K562 (cell line): ENCODE results near the gene PITPNM1. TPM values are rescaled to one million over a fixed set of nuclear protein-coding genes. Genes with fewer than 3 reads are reported as not detected.

Source experiments
- ATAC-seq: fragments of 200-7000 bp; cut with Tn5 transposase; 3 replicates; pipeline ENCODE4 v1.9.1; 2020; ENCODE audit warnings: moderate library complexity
- BruUV-seq: library from RNA; stranded (reverse); fragments of 400-500 nt; replicated peaks from 2 replicates; lab custom pipeline; 2021; lab: Mats Ljungman, UMichigan
- CTCF ChIA-PET: fragments of 300-600 bp; formaldehyde crosslinking; extraction: SDS; loops from one replicate; lab custom pipeline; 2021; ENCODE audit warnings: low intra/inter-chr PET ratio; lab: Yijun Ruan, JAX
- POLR2A ChIA-PET: fragments of 300-600, 350-650 bp; sonication (Branson Sonifier 250); formaldehyde crosslinking; extraction: SDS; loops from one replicate; lab custom pipeline; 2021; ENCODE audit warnings: antibody characterized with exemption, inconsistent platforms; lab: Yijun Ruan, JAX
- DNase-seq, 4 experiments: peaks; one replicate each; pipeline versions ENCODE4 v3.0.0 to v3.0.0-alpha.2; 2011 to 2018; ENCODE audit warnings: low spot score in 3 of 4, mixed read lengths in 3 of 4; ENCODE audit errors: extremely low read depth in 1 of 4
- FAIRE-seq: peaks from 2 replicates; lab custom pipeline; 2011; peaks lifted over from hg19 to GRCh38; lab: Jason Lieb, UNC
- H2AFZ ChIP-seq: 2 replicates; pipeline ENCODE4 v1.6.0; 2011; ENCODE audit warnings: low read depth, low read length, control low read depth, inconsistent platforms
- H3K27ac ChIP-seq: fragments of 200-600 bp; 3 replicates; pipeline ENCODE4 v1.8.0; 2011; ENCODE audit warnings: low read depth, mild to moderate bottlenecking, control low read depth, inconsistent platforms, low read length, moderate library complexity, mixed read lengths; ENCODE audit errors: extremely low read depth
- H3K27me3 ChIP-seq, 2 experiments: fragments of 300-600 bp in 1 of 2; 2 replicates in 1 of 2; 3 replicates in 1 of 2; pipeline versions ENCODE4 v1.6.0 to v1.8.0; 2011; ENCODE audit warnings: inconsistent platforms in 2 of 2, low read length in 2 of 2, mild to moderate bottlenecking in 1 of 2, mixed read lengths in 1 of 2, moderate library complexity in 1 of 2; ENCODE audit not compliant: control insufficient read depth in 2 of 2, insufficient read depth in 2 of 2
- H3K36me3 ChIP-seq: fragments of 300-600 bp; 3 replicates; pipeline ENCODE4 v1.8.0; 2011; ENCODE audit warnings: mild to moderate bottlenecking, low read length, inconsistent platforms; ENCODE audit not compliant: control insufficient read depth, insufficient read depth
- H3K4me1 ChIP-seq, 2 experiments: fragments of 200-600 bp in 1 of 2; replicated peaks in 1 of 2; 2 replicates in 1 of 2; 3 replicates in 1 of 2; pipeline versions ENCODE4 v1.5.1 to v1.8.0; 2011; ENCODE audit warnings: inconsistent platforms in 2 of 2, low read length in 2 of 2, mild to moderate bottlenecking in 1 of 2, mixed read lengths in 1 of 2, moderate library complexity in 1 of 2; ENCODE audit not compliant: control insufficient read depth in 2 of 2, insufficient read depth in 2 of 2
- H3K4me2 ChIP-seq: 2 replicates; pipeline ENCODE4 v1.6.1; 2011; ENCODE audit warnings: low read length, control low read depth, inconsistent platforms, mixed read lengths; ENCODE audit not compliant: insufficient read depth
- H3K4me3 ChIP-seq: fragments of 200-600 bp; sonication (generic), shearing (Covaris generic); 2 replicates; pipeline ENCODE4 v1.5.1; 2016; ENCODE audit warnings: control low read depth, inconsistent platforms
- H3K79me2 ChIP-seq: fragments of 200-600 bp; 3 replicates; pipeline ENCODE4 v1.8.0; 2011; ENCODE audit warnings: low read length, inconsistent platforms; ENCODE audit not compliant: control insufficient read depth, insufficient read depth
- H3K9ac ChIP-seq, 2 experiments: 2 replicates each; pipeline versions ENCODE4 v1.6.0 to v1.6.1; 2011; ENCODE audit warnings: low read depth in 2 of 2, low read length in 2 of 2, control low read depth in 1 of 2, inconsistent platforms in 1 of 2, mild to moderate bottlenecking in 1 of 2, mixed read lengths in 1 of 2; ENCODE audit not compliant: insufficient read depth in 1 of 2
- H3K9me1 ChIP-seq: one replicate; pipeline ENCODE4 v1.6.0; 2011; ENCODE audit warnings: inconsistent platforms, mild to moderate bottlenecking, low read length, moderate library complexity; ENCODE audit not compliant: control insufficient read depth, insufficient read depth
- H3K9me3 ChIP-seq: replicated peaks from 2 replicates; pipeline ENCODE4 v1.5.1; 2011; ENCODE audit warnings: low read depth, low read length, inconsistent platforms; ENCODE audit not compliant: control insufficient read depth, insufficient read depth
- H4K20me1 ChIP-seq: replicated peaks from 2 replicates; pipeline ENCODE4 v1.6.1; 2011; ENCODE audit warnings: low read length, inconsistent platforms, mixed read lengths; ENCODE audit not compliant: control insufficient read depth, insufficient read depth
- ARID1B ChIP-seq: fragments of 450-650 bp; IDR thresholded peaks from 2 replicates; pipeline ENCODE4 v1.6.1; 2016; ENCODE audit warnings: antibody characterized with exemption, mild to moderate bottlenecking, inconsistent platforms
- BHLHE40 ChIP-seq: IDR thresholded peaks from 2 replicates; pipeline ENCODE4 v1.6.1; 2011; ENCODE audit warnings: low read length, improper control_type of control experiment
- HMG20B ChIP-seq: fragments of 250-450 bp; sonication (Bioruptor Pico); IDR thresholded peaks from 2 replicates; pipeline ENCODE4 v1.5.0; 2021; ENCODE audit warnings: mild to moderate bottlenecking
- MAFG ChIP-seq: fragments of 450-650 bp; conservative IDR thresholded peaks from 2 replicates; pipeline ENCODE4 v1.6.1; 2016; ENCODE audit warnings: missing genetic modification characterization, missing compliant biosample characterization
- MTA1 ChIP-seq: fragments of 450-650 bp; IDR thresholded peaks from 2 replicates; pipeline ENCODE4 v1.6.1; 2017; ENCODE audit warnings: borderline replicate concordance
- XRCC3 ChIP-seq: fragments of 450-650 bp; IDR thresholded peaks from 2 replicates; pipeline ENCODE4 v1.6.1; 2017; ENCODE audit warnings: mild to moderate bottlenecking, moderate library complexity
- ZBTB2 ChIP-seq: fragments of 450-650 bp; IDR thresholded peaks from 2 replicates; pipeline ENCODE4 v1.6.1; 2016; ENCODE audit warnings: antibody characterized with exemption
- ZNF23 ChIP-seq: fragments of 250-450 bp; sonication (Bioruptor Pico); IDR thresholded peaks from 2 replicates; pipeline ENCODE4 v1.4.0; 2020; ENCODE audit warnings: mild to moderate bottlenecking
- ZNF707 ChIP-seq: fragments of 250-450 bp; sonication (Bioruptor Pico); conservative IDR thresholded peaks from 2 replicates; pipeline ENCODE4 v1.8.0; 2022; ENCODE audit warnings: inconsistent platforms, mild to moderate bottlenecking, moderate library complexity
- ZZZ3 ChIP-seq: fragments of 450-650 bp; IDR thresholded peaks from 2 replicates; pipeline ENCODE4 v1.6.1; 2016; ENCODE audit warnings: antibody characterized with exemption, mild to moderate bottlenecking, moderate library complexity
- WGBS: fragments of 100-300 bp; shearing (Covaris generic); methylation state at CpG from one replicate; pipeline ENCODE4 v1.1.6; 2016; ENCODE audit warnings: low coverage, mixed read lengths; ENCODE audit not compliant: insufficient coverage; ENCODE audit errors: missing lambda C conversion rate; 5-methylcytosine and 5-hydroxymethylcytosine counted together
- in situ Hi-C: fragments of 300-500 bp; cut with MboI; formaldehyde crosslinking; loops from 4 replicates; pipeline ENCODE4 v1.15.0; 2018; ENCODE audit warnings: inconsistent platforms, mixed read lengths
- intact Hi-C: fragments of 100-400 bp; cut with micrococcal nuclease; formaldehyde crosslinking; loops from 2 replicates; pipeline ENCODE4 v1.14.2; 2022
- polyA plus RNA-seq, 8 experiments: library from polyadenylated mRNA; depleted of rRNA in 4 of 8; stranded (reverse) in 5 of 8; unstranded in 3 of 8; fragments of >200 nt; fragmentation: Nextera tagmentation in 2 of 8; fragmentation: Illumina TruSeq in 1 of 8; extraction: Ambion mirVana in 2 of 8; extraction: Trizol in 1 of 8; gene quantifications; 2 replicates each; pipeline versions ENCODE4 v1.2.1 to v1.2.3, GENCODE V29; 2011 to 2014; ENCODE audit warnings: inconsistent platforms in 1 of 8, missing spikeins in 1 of 8
- total RNA-seq, 7 experiments: library from RNA; depleted of rRNA in 6 of 7; stranded (reverse); fragments of >200 nt in 6 of 7; fragmentation: Illumina TruSeq in 2 of 7; extraction: Trizol in 2 of 7; gene quantifications; 2 replicates each; pipeline versions ENCODE4 v1.2.1 to v1.2.3, GENCODE V29; 2011 to 2021; ENCODE audit warnings: low replicate concordance in 1 of 7

The PITPNM1 gene
- total and polyA plus RNA-seq, 9 of the 15 experiments (the other 6 are each of a cell fraction or from before 2014, with no cell fraction given): 0.11 to 53.7 (median 16.0) TPM

GRCh38 chr11:67464411-67465188, 40.6 kb downstream of the PITPNM1 start (continued):
- no peak for TF ChIP-seq ZBTB2
- no peak for TF ChIP-seq ZNF707 (CRISPR knock-in tag)

- DNase-seq: peak; percentile 73 to 86 (median 80)
- TF ChIP-seq MAFG (tag): 0 out of 2 replicates have a peak, but pooled peaks have one; percentile 26
- peak; percentile 55 for TF ChIP-seq ARID1B
- TF ChIP-seq XRCC3: no peak
- peak; percentile 66; the same call in 1 of the 2 replicates for TF ChIP-seq ZBTB2
- TF ChIP-seq ZZZ3: no peak
- no peak for TF ChIP-seq HMG20B
- peak; percentile 95 for TF ChIP-seq MTA1
- TF ChIP-seq ZNF23 (CRISPR knock-in tag): no peak
- peak; percentile 59 for TF ChIP-seq BHLHE40
These were observed 41.3 kb downstream of the PITPNM1 start for GRCh38 chr11:67463680-67464410.

More at GRCh38 chr11:67463680-67464410, 41.3 kb downstream of the PITPNM1 start:
- no peaks in the 10 kb centered on the region for H3K9me1 ChIP-seq
- CTCF ChIA-PET: no interaction called here
- peak; percentile 75 for ATAC-seq
- H3K9me3 ChIP-seq: no peaks in the 10 kb centered on the region
- peaks cover 20 to 48% of the 10 kb centered on the region in 2 experiments; a peak in 4 of 5 replicates for H3K4me1 ChIP-seq
- BruUV-seq: TSS peak; percentile 84
- no peak for FAIRE-seq
- POLR2A ChIA-PET: interaction anchor here (0.6 to 1.8 kb wide), 4 partner anchors 12 to 36 kb away, joined by 4 to 5 read pairs (median 4); partner anchors contain the start of gene RPS6KB2
- H4K20me1 ChIP-seq: no peaks in the 10 kb centered on the region
- H3K36me3 ChIP-seq: no peaks in the 10 kb centered on the region
- H3K27me3 ChIP-seq: no peaks in the 10 kb centered on the region
- H3K27ac ChIP-seq: peak overlapping the region; percentile 86
- 19% methylated on average over 19 of the region's 20 CpGs for WGBS
- peaks cover 12% of the 10 kb centered on the region for H3K79me2 ChIP-seq
- H3K4me2 ChIP-seq: peak overlapping the region; percentile 80
- H3K4me3 ChIP-seq: peak overlapping the region; percentile 75
- peak overlapping the region; percentile 78 to 87 for H3K9ac ChIP-seq
- intact Hi-C loops: no loop called here
- H2AFZ ChIP-seq: peak overlapping the region; percentile 84
- in situ Hi-C loops: no loop called here
